PC-9 (cell line): ENCODE data around the gene IL12RB1. TPM values are rescaled to one million over a fixed set of nuclear protein-coding genes. Genes with fewer than 3 reads are reported as not detected.

Source experiments
- BruUV-seq: library from RNA; stranded (reverse); fragments of 400-500 nt; replicated peaks from 2 replicates; lab custom pipeline; 2021; lab: Mats Ljungman, UMichigan
- CTCF ChIA-PET: fragments of 300-600 bp; sonication (Branson Sonifier 250); formaldehyde crosslinking; loops from one replicate; lab custom pipeline; 2022; ENCODE audit warnings: antibody characterized with exemption; lab: Charles Lee
- POLR2A ChIA-PET: fragments of 300-600 bp; sonication (Branson Sonifier 250); formaldehyde crosslinking; loops from one replicate; lab custom pipeline; 2022; ENCODE audit warnings: antibody characterized with exemption; ENCODE audit not compliant: unreplicated experiment; lab: Charles Lee
- DNase-seq, 2 experiments: peaks; one replicate each; pipeline versions ENCODE4 v3.0.0 to v3.0.0-alpha.2; 2015 to 2022; ENCODE audit warnings: mixed read lengths in 1 of 2
- H2AFZ ChIP-seq: fragments of 200-600 bp; sonication (generic); 2 replicates; pipeline ENCODE4 v1.8.1; 2017; ENCODE audit warnings: antibody characterized with exemption
- H3F3A ChIP-seq: fragments of 200-600 bp; sonication (generic); 2 replicates; pipeline ENCODE4 v1.8.1; 2017; ENCODE audit warnings: antibody characterized with exemption, mild to moderate bottlenecking, low read depth; ENCODE audit not compliant: insufficient read depth
- H3K27ac ChIP-seq: fragments of 200-600 bp; sonication (generic); 2 replicates; pipeline ENCODE4 v1.6.1; 2016; ENCODE audit warnings: mixed run types
- H3K27me3 ChIP-seq: fragments of 200-600 bp; sonication (generic); 2 replicates; pipeline ENCODE4 v1.6.1; 2016; ENCODE audit warnings: low read depth, mixed run types; ENCODE audit not compliant: insufficient read depth
- H3K36me3 ChIP-seq: fragments of 200-600 bp; sonication (generic); 2 replicates; pipeline ENCODE4 v1.6.1; 2016; ENCODE audit warnings: low read depth, mixed run types
- H3K4me1 ChIP-seq: fragments of 200-600 bp; sonication (generic); replicated peaks from 2 replicates; pipeline ENCODE4 v1.6.1; 2016; ENCODE audit warnings: mixed run types; ENCODE audit not compliant: insufficient read depth
- H3K4me2 ChIP-seq: fragments of 200-600 bp; sonication (generic); 2 replicates; pipeline ENCODE4 v1.6.1; 2017; ENCODE audit warnings: mixed run types
- H3K4me3 ChIP-seq: fragments of 200-600 bp; sonication (generic); 2 replicates; pipeline ENCODE4 v1.6.1; 2016; ENCODE audit warnings: mixed run types
- H3K79me2 ChIP-seq: fragments of 200-600 bp; sonication (generic); 2 replicates; pipeline ENCODE4 v1.6.1; 2017; ENCODE audit warnings: low read depth, mixed run types
- H3K9me2 ChIP-seq: fragments of 200-600 bp; sonication (generic); 2 replicates; pipeline ENCODE4 v1.8.1; 2017; ENCODE audit warnings: mild to moderate bottlenecking; ENCODE audit not compliant: insufficient read depth
- H3K9me3 ChIP-seq: fragments of 200-600 bp; sonication (generic); 2 replicates; pipeline ENCODE4 v1.8.1; 2016; ENCODE audit warnings: low read depth; ENCODE audit not compliant: insufficient read depth
- H4K20me1 ChIP-seq: fragments of 200-600 bp; sonication (generic); 2 replicates; pipeline ENCODE4 v1.8.1; 2017; ENCODE audit not compliant: insufficient read depth
- CTCF ChIP-seq: fragments of 200-600 bp; sonication (generic); conservative IDR thresholded peaks from 2 replicates; pipeline ENCODE4 v1.6.1; 2017; ENCODE audit warnings: mixed run types, antibody characterized with exemption, mild to moderate bottlenecking, moderate library complexity
- EZH2 ChIP-seq: fragments of 200-600 bp; sonication (generic); IDR thresholded peaks from 2 replicates; pipeline ENCODE4 v1.8.0; 2017; ENCODE audit warnings: antibody characterized with exemption, low read depth
- intact Hi-C: fragments of 100-400 bp; cut with micrococcal nuclease; formaldehyde crosslinking; loops from one replicate; pipeline ENCODE4 v1.10.0; 2022; ENCODE audit not compliant: unreplicated experiment
- total RNA-seq: library from RNA; stranded (reverse); gene quantifications from 2 replicates; pipeline ENCODE4 v1.2.3, GENCODE V29; 2021

IL12RB1 gene
- total RNA-seq, 1 experiment from 2014 or later = 0.55 TPM

- Histone ChIP-seq H3F3A (0 out of 2 replicates have a peak, but pooled peaks cover 9% of the 10 kb centered on the region), H4K20me1 (peaks cover 8% of the 10 kb centered on the region), H3K9me2 (no peaks in the 10 kb centered on the region), H3K4me2 (no peak overlapping the region), H3K4me3 (no peak overlapping the region), H3K79me2 (no peaks in the 10 kb centered on the region), H3K27me3 (no peaks in the 10 kb centered on the region), H3K4me1 (peaks cover 5% of the 10 kb centered on the region; the same call in 1 of the 2 replicates), H3K36me3 (no peaks in the 10 kb centered on the region; the same call in 1 of the 2 replicates), H2AFZ (no peak overlapping the region), H3K9me3 (no peaks in the 10 kb centered on the region), H3K27ac (no peak overlapping the region)
- DNase-seq = no peak
- no peak for TF ChIP-seq EZH2
- TF ChIP-seq CTCF = no peak
- ChIA-PET CTCF (no interaction called here), POLR2A (no interaction called here)
- BruUV-seq = no TSS peak
- intact Hi-C loops = no loop called here
Measured at GRCh38 chr19:18122424-18122823, 35.7 kb upstream of the IL12RB1 start.

- ChIA-PET POLR2A (no interaction called here), CTCF (no interaction called here)
- Histone ChIP-seq H3K4me3 (no peak overlapping the region), H3K4me1 (peaks cover 9% of the 10 kb centered on the region; the same call in 1 of the 2 replicates), H3F3A (0 out of 2 replicates have a peak, but pooled peaks cover 9% of the 10 kb centered on the region), H3K9me3 (no peaks in the 10 kb centered on the region), H4K20me1 (peaks cover 8% of the 10 kb centered on the region), H3K27ac (no peak overlapping the region), H3K9me2 (no peaks in the 10 kb centered on the region), H3K4me2 (no peak overlapping the region), H3K27me3 (no peaks in the 10 kb centered on the region), H3K79me2 (no peaks in the 10 kb centered on the region), H2AFZ (no peak overlapping the region), H3K36me3 (no peaks in the 10 kb centered on the region; the same call in 1 of the 2 replicates)
- TF ChIP-seq CTCF (no peak), EZH2 (no peak)
- no peak for DNase-seq
- no TSS peak for BruUV-seq
- intact Hi-C loops = no loop called here
Measured at GRCh38 chr19:18121166-18121565, 34.4 kb upstream of the IL12RB1 start.

- Histone ChIP-seq H3K9me3 (no peaks in the 10 kb centered on the region), H3K4me2 (no peak overlapping the region), H3F3A (0 out of 2 replicates have a peak, but pooled peaks cover 9% of the 10 kb centered on the region), H2AFZ (no peak overlapping the region), H3K4me1 (peaks cover 9% of the 10 kb centered on the region; the same call in 1 of the 2 replicates), H3K4me3 (no peak overlapping the region), H3K9me2 (no peaks in the 10 kb centered on the region), H3K27me3 (no peaks in the 10 kb centered on the region), H3K79me2 (no peaks in the 10 kb centered on the region), H3K36me3 (no peaks in the 10 kb centered on the region), H4K20me1 (peaks cover 8% of the 10 kb centered on the region), H3K27ac (no peak overlapping the region)
- no peak for TF ChIP-seq CTCF
- BruUV-seq = no TSS peak
- intact Hi-C loops = no loop called here
- ChIA-PET CTCF (no interaction called here), POLR2A (no interaction called here)
- no peak for DNase-seq
Measured at GRCh38 chr19:18120127-18120526, 33.4 kb upstream of the IL12RB1 start.
